Measurements from ENCODE around the gene SIK3. TPM values are rescaled to one million over a fixed set of nuclear protein-coding genes. Genes with fewer than 3 reads are reported as not detected.

The SIK3 gene
- total RNA-seq, 4 donors from 2014 or later: 58.8 to 85.8 (median 59.8) TPM

DNA sequence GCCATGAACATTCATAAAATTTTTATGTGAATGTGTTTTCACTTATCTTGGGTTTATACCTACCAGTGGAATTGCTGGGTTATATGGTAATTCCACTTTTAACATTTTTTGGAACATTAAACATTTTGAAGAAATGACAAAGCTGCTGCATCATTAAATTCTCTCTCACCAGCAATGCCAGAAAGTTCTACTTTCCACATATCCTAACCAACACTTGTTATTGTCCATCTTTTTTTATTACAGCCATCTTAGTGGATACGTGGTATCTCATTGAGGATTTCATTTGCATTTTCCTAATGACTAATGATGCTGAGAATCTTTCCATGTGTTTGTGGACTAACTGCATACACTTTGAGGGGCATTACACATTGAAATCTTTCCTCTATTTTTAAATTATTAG is 122.6 kb downstream of the SIK3 start:
- no peak for TF ChIP-seq POLR2A (IDR thresholded peaks at IDR 0.05)
- TF ChIP-seq, protein P1, sequence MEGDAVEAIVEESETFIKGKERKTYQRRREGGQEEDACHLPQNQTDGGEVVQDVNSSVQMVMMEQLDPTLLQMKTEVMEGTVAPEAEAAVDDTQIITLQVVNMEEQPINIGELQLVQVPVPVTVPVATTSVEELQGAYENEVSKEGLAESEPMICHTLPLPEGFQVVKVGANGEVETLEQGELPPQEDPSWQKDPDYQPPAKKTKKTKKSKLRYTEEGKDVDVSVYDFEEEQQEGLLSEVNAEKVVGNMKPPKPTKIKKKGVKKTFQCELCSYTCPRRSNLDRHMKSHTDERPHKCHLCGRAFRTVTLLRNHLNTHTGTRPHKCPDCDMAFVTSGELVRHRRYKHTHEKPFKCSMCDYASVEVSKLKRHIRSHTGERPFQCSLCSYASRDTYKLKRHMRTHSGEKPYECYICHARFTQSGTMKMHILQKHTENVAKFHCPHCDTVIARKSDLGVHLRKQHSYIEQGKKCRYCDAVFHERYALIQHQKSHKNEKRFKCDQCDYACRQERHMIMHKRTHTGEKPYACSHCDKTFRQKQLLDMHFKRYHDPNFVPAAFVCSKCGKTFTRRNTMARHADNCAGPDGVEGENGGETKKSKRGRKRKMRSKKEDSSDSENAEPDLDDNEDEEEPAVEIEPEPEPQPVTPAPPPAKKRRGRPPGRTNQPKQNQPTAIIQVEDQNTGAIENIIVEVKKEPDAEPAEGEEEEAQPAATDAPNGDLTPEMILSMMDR (IDR thresholded peaks at IDR 0.05): no peak
- Histone ChIP-seq H3K4me1 (peaks cover 0 to 8% (median 3%) of the 10 kb centered on the region in 4 donors), H3K36me3 (no peaks in the 10 kb centered on the region), H3K27me3 (no peaks in the 10 kb centered on the region), H3K4me3 (no peak overlapping the region), H3K9me3 (no peaks in the 10 kb centered on the region), H3K27ac (no peak overlapping the region)
- no peak for DNase-seq

DNA sequence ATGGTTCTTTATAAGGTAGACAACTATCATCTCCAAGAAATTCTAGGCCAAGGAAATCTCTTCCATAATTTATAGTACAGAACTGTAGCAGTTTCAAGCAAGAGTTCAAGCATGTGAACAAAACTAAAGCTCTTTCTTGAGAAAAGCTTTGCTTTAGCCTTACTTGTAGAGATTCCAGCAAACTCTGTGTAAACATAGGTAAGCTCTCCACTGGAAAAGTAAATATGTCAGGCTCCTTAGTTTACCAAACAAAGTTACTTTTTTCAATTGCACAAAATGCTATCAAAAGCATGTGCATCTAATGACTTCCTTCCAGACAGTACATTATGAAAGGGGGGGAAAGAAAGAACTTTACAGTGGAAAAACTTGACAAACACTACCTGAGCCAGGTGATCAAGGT is 125.0 kb downstream of the SIK3 start:
- Histone ChIP-seq H3K36me3 (no peaks in the 10 kb centered on the region), H3K27me3 (no peaks in the 10 kb centered on the region), H3K9me3 (no peaks in the 10 kb centered on the region), H3K4me1 (peaks cover 0 to 6% (median 0%) of the 10 kb centered on the region in 4 donors), H3K4me3 (no peak overlapping the region), H3K27ac (no peak overlapping the region)
- DNase-seq: no peak
- TF ChIP-seq, protein P1 (IDR thresholded peaks at IDR 0.05): no peak
- no peak for TF ChIP-seq POLR2A (IDR thresholded peaks at IDR 0.05)

- TF ChIP-seq POLR2A (IDR thresholded peaks at IDR 0.05): no peak
- TF ChIP-seq, protein P1 (IDR thresholded peaks at IDR 0.05): no peak
- Histone ChIP-seq H3K4me1 (peaks cover 0 to 6% (median 0%) of the 10 kb centered on the region in 4 donors), H3K9me3 (no peaks in the 10 kb centered on the region), H3K36me3 (no peaks in the 10 kb centered on the region), H3K4me3 (no peak overlapping the region), H3K27ac (no peak overlapping the region), H3K27me3 (no peaks in the 10 kb centered on the region)
- DNase-seq: no peak
Measured at GRCh38 chr11:116972691-116973090, 125.5 kb downstream of the SIK3 start.

DNA sequence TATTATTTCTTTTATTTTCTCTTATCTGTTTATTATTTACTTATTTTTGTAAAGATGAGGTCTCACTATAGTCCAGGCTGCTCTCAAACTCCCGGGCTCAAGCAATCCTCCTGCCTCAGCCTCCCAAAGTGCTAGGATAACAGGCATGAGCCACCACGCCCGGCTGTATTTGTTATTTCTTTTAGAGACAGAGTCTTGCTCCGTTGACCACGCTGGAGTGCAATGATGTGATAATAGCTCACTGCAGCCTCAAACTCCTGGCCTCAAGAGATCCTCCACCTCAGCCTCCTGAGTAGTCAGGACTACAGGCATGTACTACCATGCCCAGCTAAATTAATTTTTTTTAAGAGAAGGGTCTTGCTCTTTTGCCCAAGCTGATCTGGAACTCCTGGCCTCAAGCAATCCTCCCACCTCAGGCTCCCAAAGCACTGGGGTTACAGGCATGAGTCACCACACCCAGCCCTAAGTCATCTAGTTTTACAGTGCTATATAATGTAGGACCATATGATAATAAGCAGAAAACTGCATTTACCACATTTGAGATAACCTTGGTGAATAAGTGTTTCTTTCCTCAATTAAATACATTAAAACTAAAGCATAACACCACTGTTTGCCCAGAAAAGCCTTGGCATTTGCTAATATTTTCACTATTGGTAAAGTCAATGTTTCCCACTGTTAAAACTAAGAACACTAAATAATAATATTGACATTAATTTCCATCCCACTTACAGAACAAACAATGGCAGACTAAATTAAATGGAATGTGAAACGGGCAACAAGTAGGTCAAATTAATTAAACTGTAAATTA is 127.5 kb downstream of the SIK3 start:
- H3K4me1 ChIP-seq: peaks cover 0 to 6% (median 0%) of the 10 kb centered on the region in 4 donors
- no peak overlapping the region for H3K27ac ChIP-seq
- DNase-seq: no peak
- no peaks in the 10 kb centered on the region for H3K36me3 ChIP-seq
- H3K9me3 ChIP-seq: no peaks in the 10 kb centered on the region
- H3K4me3 ChIP-seq: no peak overlapping the region
- TF ChIP-seq, protein P1 (IDR thresholded peaks at IDR 0.05): no peak
- no peak for TF ChIP-seq POLR2A (IDR thresholded peaks at IDR 0.05)
- no peaks in the 10 kb centered on the region for H3K27me3 ChIP-seq

- DNase-seq: no peak
- H3K27me3 ChIP-seq: no peaks in the 10 kb centered on the region
- no peaks in the 10 kb centered on the region for H3K36me3 ChIP-seq
- peaks cover 0 to 6% (median 0%) of the 10 kb centered on the region in 4 donors for H3K4me1 ChIP-seq
- no peak overlapping the region for H3K4me3 ChIP-seq
- H3K9me3 ChIP-seq: no peaks in the 10 kb centered on the region
- H3K27ac ChIP-seq: no peak overlapping the region
- TF ChIP-seq POLR2A (IDR thresholded peaks at IDR 0.05): no peak
- TF ChIP-seq, protein P1 (IDR thresholded peaks at IDR 0.05): no peak
Measured at GRCh38 chr11:116969694-116970093, 128.5 kb downstream of the SIK3 start.
